ENCODE data around the gene HMGB4. TPM values are rescaled to one million over a fixed set of nuclear protein-coding genes. Genes with fewer than 3 reads are reported as not detected.

The HMGB4 gene, protein sequence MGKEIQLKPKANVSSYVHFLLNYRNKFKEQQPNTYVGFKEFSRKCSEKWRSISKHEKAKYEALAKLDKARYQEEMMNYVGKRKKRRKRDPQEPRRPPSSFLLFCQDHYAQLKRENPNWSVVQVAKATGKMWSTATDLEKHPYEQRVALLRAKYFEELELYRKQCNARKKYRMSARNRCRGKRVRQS
- not detected for polyA plus RNA-seq (ENCODE audit: low read depth in 6 of 6)

DNA sequence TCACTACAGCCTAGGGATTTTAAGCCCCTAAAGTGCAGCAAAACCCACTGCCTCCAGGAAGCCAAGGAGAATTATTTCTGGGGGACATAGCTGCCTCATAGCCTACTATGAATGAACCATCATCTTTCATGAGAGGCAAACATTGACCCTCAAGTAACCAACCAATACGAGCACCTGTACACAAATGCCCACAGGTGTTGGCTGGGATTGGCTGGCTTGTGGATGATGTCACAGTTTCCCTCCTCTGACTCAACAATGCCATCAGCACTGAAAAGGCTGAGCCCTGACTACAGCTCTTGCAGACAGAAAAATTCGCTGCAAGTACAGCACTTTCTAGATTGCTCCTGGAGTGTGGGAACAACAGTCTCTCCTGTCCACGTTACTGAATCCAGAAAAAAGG, at the start of gene HMGB4:
Gene HMGB4, plus strand, starts transcription at position 301 of the 400 bp plus-strand sequence. CDS start 113 bp downstream, outside the sequence.
- peaks cover 0 to 6% (median 0%) of the 10 kb centered on the region in 7 donors for H3K9me3 Mint-ChIP-seq
- no peak within 1 kb of the TSS for H3K4me3 Mint-ChIP-seq
- H3K36me3 Mint-ChIP-seq, result peaks cover 0 to 8% of the 10 kb centered on the region in 2 donors
- peak within 1 kb of the TSS in 1 of 6 donors; percentile 79 for H3K27ac Mint-ChIP-seq
- peaks cover 16 to 36% (median 32%) of the 10 kb centered on the region in 3 donors for H3K27me3 Mint-ChIP-seq
- H3K4me1 Mint-ChIP-seq, result no peaks in the 10 kb centered on the region
- no peak for DNase-seq
- no peak for ATAC-seq (ENCODE audit: low read depth in 2 of 2)

DNA sequence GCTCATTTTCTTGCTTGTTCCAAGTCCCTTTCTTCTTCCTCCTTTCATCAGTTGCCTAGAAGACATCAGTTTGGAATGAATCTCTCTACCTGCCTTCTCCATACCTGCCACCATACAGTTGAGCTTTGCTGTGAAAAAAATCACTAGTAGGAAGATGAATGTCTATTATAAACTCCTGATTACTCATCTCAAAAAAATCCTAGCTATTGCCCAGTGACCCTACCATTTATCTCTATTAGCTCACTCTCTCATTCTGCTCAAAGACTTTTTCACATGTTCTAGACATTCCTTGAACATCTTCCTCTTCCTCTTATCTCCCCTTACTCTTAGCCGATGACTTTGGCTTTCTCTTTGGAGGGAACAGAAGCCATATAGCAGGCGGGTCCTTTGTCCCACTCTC, 49.7 kb upstream of the HMGB4 start:
- no peak overlapping the region for H3K4me3 Mint-ChIP-seq
- H3K27me3 Mint-ChIP-seq, result peaks cover 5 to 20% (median 12%) of the 10 kb centered on the region in 3 donors
- ATAC-seq (ENCODE audit: low read depth in 2 of 2) (no peak), DNase-seq (no peak)
- no peaks in the 10 kb centered on the region for H3K36me3 Mint-ChIP-seq
- no peak overlapping the region for H3K27ac Mint-ChIP-seq
- H3K4me1 Mint-ChIP-seq, result no peaks in the 10 kb centered on the region
- H3K9me3 Mint-ChIP-seq, result peaks cover 2 to 11% (median 6%) of the 10 kb centered on the region in 7 donors

DNA sequence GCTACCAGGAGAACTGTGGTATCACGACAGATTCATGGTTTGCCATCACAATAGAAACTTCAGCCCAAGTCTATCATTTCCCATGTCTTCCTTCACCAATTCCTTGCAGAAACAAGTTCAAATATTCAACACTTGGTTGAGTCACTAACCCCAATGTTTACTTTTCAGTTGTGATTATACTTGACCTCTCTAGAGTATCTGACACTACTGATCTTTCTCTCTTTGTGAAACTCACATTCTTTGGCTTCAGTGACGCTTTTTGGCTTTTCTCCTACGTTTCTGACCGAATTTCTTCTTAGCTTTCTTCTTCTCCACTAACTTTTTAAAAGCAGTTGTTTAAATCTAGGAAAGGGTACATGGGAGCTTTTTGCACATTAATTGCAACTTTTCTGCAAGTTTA, 48.8 kb upstream of the HMGB4 start:
- Mint-ChIP-seq H3K4me1 (no peaks in the 10 kb centered on the region), H3K27ac (no peak overlapping the region), H3K9me3 (peaks cover 0 to 6% (median 2%) of the 10 kb centered on the region in 7 donors)

DNA sequence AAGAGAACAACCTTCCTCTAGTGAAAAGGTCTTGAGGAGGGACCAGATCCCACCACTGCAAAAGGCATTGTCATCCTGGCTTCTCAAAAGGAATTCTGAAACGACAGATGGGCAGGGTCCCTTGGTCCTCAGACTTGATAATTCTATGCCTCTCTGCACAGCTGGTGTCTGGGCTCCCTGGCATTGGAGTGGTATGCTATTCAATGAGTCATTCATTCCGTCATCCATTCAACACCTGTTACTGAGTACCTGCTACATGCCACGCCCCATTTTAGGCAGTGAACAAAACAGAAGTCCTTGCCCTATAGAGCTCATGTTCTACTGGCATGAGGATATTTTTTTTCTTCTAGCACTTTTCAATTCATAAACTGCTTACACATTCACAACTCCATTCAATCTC, 45.8 kb upstream of the HMGB4 start:
- Mint-ChIP-seq H3K4me3 (no peak overlapping the region), H3K27me3 (peaks cover 5 to 45% (median 31%) of the 10 kb centered on the region in 3 donors)
- ATAC-seq (ENCODE audit: low read depth in 2 of 2), result no peak

More for the DNA sequence above, 48.8 kb upstream of the HMGB4 start:
- H3K27me3 Mint-ChIP-seq, result peaks cover 5 to 26% (median 15%) of the 10 kb centered on the region in 3 donors
- no peak overlapping the region for H3K4me3 Mint-ChIP-seq
- no peak for DNase-seq
- ATAC-seq (ENCODE audit: low read depth in 2 of 2), result no peak
- no peaks in the 10 kb centered on the region for H3K36me3 Mint-ChIP-seq

DNA sequence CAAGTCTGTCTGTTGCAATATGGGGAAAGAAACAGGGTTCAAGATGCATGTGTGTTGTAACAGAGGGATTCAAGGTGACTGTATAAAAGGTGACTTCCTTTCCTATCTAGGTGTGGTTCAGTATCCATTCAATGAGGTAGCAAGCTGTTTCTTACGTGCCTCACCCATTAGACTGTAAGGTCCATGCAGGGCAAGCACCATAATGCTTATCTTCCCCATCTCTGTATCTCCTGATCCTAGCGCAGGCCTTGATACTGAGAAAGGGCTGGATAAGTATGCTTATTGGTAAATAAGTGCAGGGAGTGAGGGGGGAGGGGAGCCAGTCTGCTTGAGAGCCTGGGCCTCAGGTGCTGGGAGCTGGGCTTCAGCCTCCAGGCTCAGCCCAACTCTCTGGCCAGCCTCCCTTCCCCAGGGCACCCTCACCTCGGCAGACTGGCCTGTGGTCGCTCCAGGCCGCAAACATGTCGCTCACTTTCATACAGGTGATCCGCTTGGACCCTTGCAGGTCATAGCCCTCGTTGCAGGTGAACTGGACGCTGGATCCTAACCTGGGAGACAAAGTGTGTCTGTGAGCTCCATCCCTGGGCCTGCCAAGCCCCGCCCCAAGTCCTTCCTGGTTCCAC, 44.5 kb upstream of the HMGB4 start:
- Mint-ChIP-seq H3K4me3 (no peak overlapping the region), H3K27ac (no peak overlapping the region), H3K36me3 (no peaks in the 10 kb centered on the region), H3K4me1 (no peaks in the 10 kb centered on the region), H3K27me3 (peaks cover 5 to 38% (median 24%) of the 10 kb centered on the region in 3 donors), H3K9me3 (peaks cover 0 to 6% (median 0%) of the 10 kb centered on the region in 7 donors)
- ATAC-seq (ENCODE audit: low read depth in 2 of 2), result no peak
- no peak for DNase-seq

More for the DNA sequence above, 45.8 kb upstream of the HMGB4 start:
- H3K36me3 Mint-ChIP-seq, result no peaks in the 10 kb centered on the region
- peaks cover 0 to 6% (median 2%) of the 10 kb centered on the region in 7 donors for H3K9me3 Mint-ChIP-seq
- peak overlapping the region in 1 of 6 donors; percentile 17 for H3K27ac Mint-ChIP-seq
- no peaks in the 10 kb centered on the region for H3K4me1 Mint-ChIP-seq
- no peak for DNase-seq

DNA sequence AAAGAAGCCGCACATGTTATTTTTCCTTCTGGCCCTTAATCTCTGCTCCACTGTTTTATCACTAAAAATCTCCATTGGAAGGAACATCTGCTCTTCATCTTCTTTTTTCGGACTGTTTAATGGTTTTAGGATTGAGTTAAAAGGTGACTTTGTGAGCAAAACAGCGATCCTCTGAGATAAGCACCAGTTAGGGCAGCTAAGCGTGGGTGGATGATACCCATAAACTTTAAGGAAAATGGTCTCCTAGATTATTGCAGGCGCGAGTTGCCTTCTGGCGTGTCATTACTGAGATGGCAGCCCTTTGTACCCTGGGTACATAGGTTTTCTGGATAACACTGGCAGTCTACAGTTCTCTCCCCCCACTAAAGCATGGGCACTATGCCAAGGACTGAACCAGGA, 44.0 kb upstream of the HMGB4 start:
- ATAC-seq (ENCODE audit: low read depth in 2 of 2) (no peak), DNase-seq (no peak)
- H3K36me3 Mint-ChIP-seq, result no peaks in the 10 kb centered on the region
- H3K4me3 Mint-ChIP-seq, result no peak overlapping the region
- peak overlapping the region in 2 of 6 donors; percentile 5 to 46 for H3K27ac Mint-ChIP-seq
- H3K9me3 Mint-ChIP-seq, result peaks cover 0 to 2% (median 0%) of the 10 kb centered on the region in 7 donors
- H3K4me1 Mint-ChIP-seq, result no peaks in the 10 kb centered on the region
- H3K27me3 Mint-ChIP-seq, result peaks cover 5 to 33% (median 22%) of the 10 kb centered on the region in 3 donors

DNA sequence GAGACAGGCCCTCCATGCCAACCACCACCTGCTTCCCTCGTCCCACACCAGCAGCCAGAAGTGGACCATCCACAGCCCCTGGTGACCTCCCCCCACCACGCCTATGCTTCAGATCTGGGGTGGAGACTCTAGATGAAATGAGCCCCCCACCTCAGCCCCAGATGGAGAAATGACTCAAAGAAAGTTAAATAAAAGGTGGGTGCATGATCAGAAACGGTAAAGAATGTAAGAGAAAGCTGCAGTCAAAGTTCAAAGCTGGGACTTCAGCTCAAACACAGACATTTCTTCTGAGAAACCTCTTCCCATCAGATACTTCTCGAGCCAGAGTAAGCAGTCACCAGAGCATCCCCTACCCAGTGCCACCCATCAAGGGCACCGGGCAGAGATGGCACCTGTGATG, 43.1 kb upstream of the HMGB4 start:
- ATAC-seq (ENCODE audit: low read depth in 2 of 2) (no peak), DNase-seq (no peak)
- Mint-ChIP-seq H3K4me3 (no peak overlapping the region), H3K27me3 (peaks cover 5 to 27% (median 20%) of the 10 kb centered on the region in 3 donors), H3K4me1 (no peaks in the 10 kb centered on the region), H3K27ac (no peak overlapping the region), H3K36me3 (no peaks in the 10 kb centered on the region), H3K9me3 (peaks cover 0 to 2% (median 0%) of the 10 kb centered on the region in 7 donors)

DNA sequence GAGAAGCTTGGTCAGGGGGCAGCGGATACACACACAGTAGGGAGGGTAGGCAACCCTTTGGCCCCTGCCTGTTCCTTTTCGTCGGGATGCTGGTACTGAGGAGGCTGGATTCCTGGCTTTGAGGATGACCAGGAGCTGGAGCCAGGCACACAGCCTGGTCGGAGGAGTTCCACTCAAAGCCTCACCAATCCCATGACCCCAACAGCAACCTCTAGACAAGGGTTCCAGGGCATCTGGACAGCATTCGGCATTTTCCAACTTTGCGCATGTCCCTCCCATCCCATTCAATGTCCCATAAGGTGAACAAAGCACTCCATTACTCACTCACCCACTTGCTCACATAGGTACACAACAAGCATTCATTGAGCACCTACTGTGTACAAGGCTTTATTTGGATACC, 42.6 kb upstream of the HMGB4 start:
- Mint-ChIP-seq H3K9me3 (peaks cover 0 to 2% (median 0%) of the 10 kb centered on the region in 7 donors), H3K4me1 (no peaks in the 10 kb centered on the region), H3K4me3 (no peak overlapping the region), H3K36me3 (no peaks in the 10 kb centered on the region), H3K27ac (no peak overlapping the region), H3K27me3 (peaks cover 5 to 27% (median 20%) of the 10 kb centered on the region in 3 donors)
- no peak for DNase-seq
- no peak for ATAC-seq (ENCODE audit: low read depth in 2 of 2)

DNA sequence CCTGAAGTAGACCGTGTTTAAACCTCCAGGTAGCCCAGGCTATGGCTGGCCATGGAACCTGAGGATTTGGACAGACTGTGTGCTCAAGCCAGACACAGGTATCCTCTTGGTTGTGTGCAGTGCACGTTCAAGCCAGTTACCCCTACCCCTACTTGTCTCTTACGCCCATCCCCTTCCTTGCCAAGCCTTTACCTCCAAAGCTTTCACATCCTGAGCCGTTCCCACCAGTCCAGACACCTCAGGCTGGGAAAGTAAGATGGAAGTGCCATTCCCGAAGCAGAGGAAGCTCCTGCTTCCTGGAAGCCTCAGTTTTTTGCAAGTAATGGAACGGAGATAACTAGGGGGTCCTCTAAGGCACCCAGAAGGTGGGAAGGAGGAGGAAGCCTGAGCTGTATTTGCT, 41.5 kb upstream of the HMGB4 start:
- Mint-ChIP-seq H3K9me3 (peaks cover 0 to 6% (median 0%) of the 10 kb centered on the region in 7 donors), H3K36me3 (no peaks in the 10 kb centered on the region), H3K27ac (peak overlapping the region in 1 of 6 donors; percentile 46), H3K4me1 (no peaks in the 10 kb centered on the region), H3K27me3 (peaks cover 12 to 35% (median 23%) of the 10 kb centered on the region in 3 donors), H3K4me3 (no peak overlapping the region)
- ATAC-seq (ENCODE audit: low read depth in 2 of 2) (no peak), DNase-seq (no peak)

DNA sequence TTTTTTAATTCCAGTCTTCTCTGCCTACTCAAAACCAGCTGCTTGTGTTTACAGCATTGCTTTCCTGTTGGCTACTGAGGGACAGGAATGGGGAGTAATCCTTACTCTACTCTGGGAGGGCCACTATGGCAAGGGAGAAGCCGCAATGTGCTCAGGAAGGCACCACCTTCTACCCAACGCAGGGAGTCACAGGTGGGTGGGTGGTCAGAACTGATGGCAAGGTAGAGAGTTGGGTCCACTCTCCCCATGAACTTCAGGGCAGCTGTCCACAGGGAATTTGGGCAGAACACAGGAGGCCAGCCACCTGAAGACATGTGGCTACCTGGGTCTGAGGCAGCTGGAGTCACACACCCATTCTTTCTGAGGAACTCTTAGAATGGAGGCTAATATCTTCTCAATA, 40.5 kb upstream of the HMGB4 start:
- H3K9me3 Mint-ChIP-seq, result peaks cover 0 to 8% (median 0%) of the 10 kb centered on the region in 7 donors
- no peaks in the 10 kb centered on the region for H3K36me3 Mint-ChIP-seq
- no peak overlapping the region for H3K4me3 Mint-ChIP-seq
- DNase-seq (no peak), ATAC-seq (ENCODE audit: low read depth in 2 of 2) (no peak)
- H3K27me3 Mint-ChIP-seq, result peaks cover 7 to 36% (median 25%) of the 10 kb centered on the region in 3 donors
- no peaks in the 10 kb centered on the region for H3K4me1 Mint-ChIP-seq
- no peak overlapping the region for H3K27ac Mint-ChIP-seq

DNA sequence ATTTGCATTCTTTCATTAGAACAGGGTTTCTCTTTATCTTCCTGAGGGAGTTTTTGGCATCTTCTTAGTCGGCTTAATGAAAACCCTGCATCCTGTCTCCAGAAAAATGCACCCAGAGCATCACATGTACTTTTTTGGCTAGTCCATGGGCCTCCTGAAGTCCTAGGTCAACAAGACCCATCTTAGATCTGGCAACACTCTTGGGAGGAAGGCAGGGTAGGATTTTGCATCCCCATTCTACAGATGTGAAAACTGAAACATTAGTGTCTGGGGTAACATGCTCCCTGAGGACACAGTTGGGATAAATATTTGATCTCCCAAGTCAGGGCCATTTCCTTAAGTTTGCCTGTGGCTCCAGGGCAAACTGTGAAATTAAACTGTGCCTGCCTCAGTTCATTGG, 40.0 kb upstream of the HMGB4 start:
- no peak overlapping the region for H3K27ac Mint-ChIP-seq
- H3K4me1 Mint-ChIP-seq, result no peaks in the 10 kb centered on the region
- no peak overlapping the region for H3K4me3 Mint-ChIP-seq
- peaks cover 6 to 36% (median 25%) of the 10 kb centered on the region in 3 donors for H3K27me3 Mint-ChIP-seq
- H3K36me3 Mint-ChIP-seq, result no peaks in the 10 kb centered on the region
- no peak for DNase-seq
- peaks cover 0 to 11% (median under 1%) of the 10 kb centered on the region in 7 donors for H3K9me3 Mint-ChIP-seq
- no peak for ATAC-seq (ENCODE audit: low read depth in 2 of 2)

DNA sequence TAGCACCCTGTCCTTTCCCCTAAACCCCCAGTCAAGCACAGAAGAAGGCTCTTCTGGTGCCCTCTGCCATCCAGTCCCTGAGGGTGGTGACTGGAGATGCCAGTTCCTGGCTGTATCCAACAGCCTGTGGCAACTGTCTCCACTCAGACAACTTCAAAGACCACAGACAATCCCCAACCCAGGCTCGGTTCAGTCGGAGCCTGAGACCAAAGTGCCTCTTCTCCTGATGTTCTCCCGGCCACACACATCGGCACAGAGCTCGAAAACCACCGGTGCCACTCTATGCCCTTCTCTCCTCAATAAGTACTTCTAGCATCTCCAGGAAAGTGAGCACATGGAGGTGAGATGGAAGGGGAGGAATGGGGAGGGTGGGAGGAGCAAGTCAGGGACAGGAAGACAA, 39.6 kb upstream of the HMGB4 start:
- ATAC-seq (ENCODE audit: low read depth in 2 of 2), result no peak
- Mint-ChIP-seq H3K4me3 (no peak overlapping the region), H3K36me3 (no peaks in the 10 kb centered on the region), H3K4me1 (no peaks in the 10 kb centered on the region), H3K9me3 (peaks cover 0 to 12% (median 2%) of the 10 kb centered on the region in 7 donors), H3K27ac (no peak overlapping the region), H3K27me3 (peaks cover 6 to 36% (median 25%) of the 10 kb centered on the region in 3 donors)
- DNase-seq, result no peak

DNA sequence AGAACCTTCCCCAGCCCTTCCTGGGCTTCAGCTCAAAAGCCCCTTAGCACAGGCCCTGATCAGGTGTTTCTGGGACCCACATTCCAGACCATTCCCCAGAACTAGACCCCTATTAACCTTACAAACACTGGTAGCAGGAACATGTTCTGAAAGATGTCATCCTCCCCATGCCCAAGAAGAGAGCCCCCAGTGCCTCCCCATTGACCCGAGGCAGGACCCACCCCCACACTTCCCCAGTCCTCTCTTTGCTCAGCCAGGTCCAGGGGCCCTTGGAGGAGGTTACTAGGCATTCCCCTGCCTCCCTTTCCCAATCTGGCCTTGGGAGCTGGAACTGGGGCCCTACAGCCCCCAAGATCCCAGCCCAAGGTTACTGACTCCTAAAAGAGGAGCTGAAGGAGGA, 38.9 kb upstream of the HMGB4 start:
- Mint-ChIP-seq H3K36me3 (no peaks in the 10 kb centered on the region), H3K27ac (no peak overlapping the region), H3K4me1 (no peaks in the 10 kb centered on the region), H3K27me3 (peaks cover 6 to 31% (median 23%) of the 10 kb centered on the region in 3 donors), H3K9me3 (peaks cover 0 to 12% (median 2%) of the 10 kb centered on the region in 7 donors), H3K4me3 (no peak overlapping the region)
- DNase-seq (no peak), ATAC-seq (ENCODE audit: low read depth in 2 of 2) (no peak)

DNA sequence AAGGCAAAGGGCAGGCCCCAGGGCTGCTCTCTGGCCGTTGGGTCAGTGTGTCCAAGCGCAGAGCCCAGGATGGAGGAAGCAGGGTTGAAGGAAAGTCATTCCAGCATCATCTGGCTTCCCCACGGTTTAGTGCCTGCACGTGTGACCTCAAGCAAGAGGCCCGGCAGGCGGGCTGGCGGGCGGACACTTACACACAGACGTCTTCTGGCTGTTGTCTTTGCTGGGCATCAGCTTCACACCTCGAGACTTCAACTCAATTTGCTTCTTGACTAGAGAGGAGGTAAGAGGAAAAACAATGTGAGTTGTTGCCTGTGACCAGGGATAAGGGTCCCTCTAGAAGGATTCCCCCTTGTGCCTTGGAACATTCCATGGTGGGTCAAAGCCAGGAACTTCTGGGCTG, 38.4 kb upstream of the HMGB4 start:
- Mint-ChIP-seq H3K4me1 (no peaks in the 10 kb centered on the region), H3K27me3 (peaks cover 6 to 26% (median 19%) of the 10 kb centered on the region in 3 donors), H3K4me3 (no peak overlapping the region), H3K9me3 (peaks cover 0 to 12% (median 2%) of the 10 kb centered on the region in 7 donors), H3K36me3 (no peaks in the 10 kb centered on the region), H3K27ac (no peak overlapping the region)
- no peak for ATAC-seq (ENCODE audit: low read depth in 2 of 2)
- DNase-seq, result no peak

Data from naive B cell (primary cell).